Stimulated activated CD4-positive, alpha-beta T cell treated with anti-CD3 and anti-CD28 coated beads, Interleukin-15, amount 100 ng/mL, for 1 hour (primary cell): ENCODE results near the gene ZBED6.
"Not testable (repeated sequence)": the region's sequence is repeated elsewhere in the genome, so short reads cannot be mapped to it uniquely, and the experiment has no call there.

ENCODE experiments used
- DNase-seq, 2 donors: peaks; one replicate each; pipeline ENCODE4 v3.0.0-alpha.2; 2020; ENCODE audit warnings: low read depth in 1 of 2, low spot score in 1 of 2

Gene ZBED6, protein sequence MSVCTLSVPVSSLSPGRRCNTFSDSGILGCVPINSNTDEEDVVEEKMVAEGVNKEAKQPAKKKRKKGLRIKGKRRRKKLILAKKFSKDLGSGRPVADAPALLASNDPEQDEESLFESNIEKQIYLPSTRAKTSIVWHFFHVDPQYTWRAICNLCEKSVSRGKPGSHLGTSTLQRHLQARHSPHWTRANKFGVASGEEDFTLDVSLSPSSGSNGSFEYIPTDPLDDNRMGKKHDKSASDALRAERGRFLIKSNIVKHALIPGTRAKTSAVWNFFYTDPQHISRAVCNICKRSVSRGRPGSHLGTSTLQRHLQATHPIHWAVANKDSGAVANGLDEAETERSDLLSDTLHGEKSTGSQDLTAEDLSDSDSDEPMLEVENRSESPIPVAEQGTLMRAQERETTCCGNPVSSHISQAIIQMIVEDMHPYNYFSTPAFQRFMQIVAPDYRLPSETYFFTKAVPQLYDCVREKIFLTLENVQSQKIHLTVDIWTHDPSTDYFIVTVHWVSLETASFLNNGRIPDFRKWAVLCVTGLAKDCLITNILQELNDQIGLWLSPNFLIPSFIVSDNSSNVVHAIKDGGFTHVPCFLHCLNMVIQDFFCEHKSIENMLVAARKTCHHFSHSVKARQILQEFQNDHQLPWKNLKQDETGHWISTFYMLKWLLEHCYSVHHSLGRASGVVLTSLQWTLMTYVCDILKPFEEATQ (N-terminal part only)

DNA sequence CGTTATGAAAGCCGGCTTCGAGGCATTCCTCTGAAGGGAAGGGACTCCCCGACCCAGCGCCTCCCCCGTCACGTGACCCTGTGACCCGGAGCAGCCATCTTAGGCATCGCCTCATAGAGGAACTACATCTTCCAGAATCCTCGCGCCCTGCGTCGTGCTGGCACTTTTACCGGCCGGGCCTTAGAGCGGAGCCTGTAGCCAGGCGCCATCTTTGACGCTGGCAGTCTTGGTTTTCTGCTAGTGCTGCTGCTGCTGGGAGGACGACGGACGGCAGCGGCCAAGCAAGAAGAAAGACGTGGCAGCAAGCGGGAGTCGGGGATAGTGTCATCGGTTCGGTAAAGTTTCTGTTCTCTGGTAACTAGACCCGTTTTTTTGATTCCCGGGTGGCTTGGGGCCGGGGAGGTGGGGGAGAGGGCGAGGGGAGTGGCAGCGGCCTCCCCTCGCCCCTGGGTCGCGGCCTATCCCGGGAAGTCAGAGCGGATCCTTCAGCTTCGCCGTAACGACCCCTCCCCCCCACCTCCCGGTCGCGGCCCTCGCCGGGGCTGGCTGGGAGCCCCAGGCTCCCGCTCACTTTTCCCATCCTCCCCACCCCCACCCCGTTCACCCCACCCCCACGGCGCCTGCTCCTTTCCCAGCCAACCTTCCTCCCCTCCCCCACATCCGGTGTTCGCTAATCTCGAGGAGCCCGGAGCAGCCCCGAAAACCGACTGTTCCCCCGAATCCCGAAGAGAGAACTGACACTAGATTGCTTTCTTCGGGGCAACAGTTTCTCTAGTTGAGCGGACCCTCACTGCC lies at the start of gene ZBED6, which contains the start of gene ZC3H11A:
Gene ZBED6 (plus strand): TSS at position 183 of the 795 bp plus-strand sequence. CDS start 1,900 bp downstream, outside the sequence.
Gene ZC3H11A (plus strand): TSS at position 183 of the 795 bp plus-strand sequence. CDS start 21,448 bp downstream, outside the sequence.
- peak; percentile 91 to 94 for DNase-seq

DNA sequence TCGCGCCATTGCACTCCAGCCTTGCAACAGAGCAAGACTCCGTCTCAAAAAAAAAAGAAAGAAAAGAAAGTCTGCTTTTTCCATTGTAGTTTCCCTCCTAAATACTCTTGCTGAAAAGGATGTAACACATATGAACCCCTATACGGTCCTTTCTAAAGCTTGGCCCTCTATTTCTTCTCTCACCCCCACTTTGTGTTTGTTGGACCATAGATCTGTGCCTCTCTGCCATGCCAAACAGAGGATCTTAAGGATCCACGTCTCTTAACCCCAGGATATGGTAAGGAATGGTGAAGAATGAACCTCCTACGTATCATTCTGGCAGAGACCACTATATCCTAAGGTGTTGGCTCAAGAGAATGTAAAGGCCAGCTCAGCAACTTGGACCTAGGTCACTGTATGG lies 49.1 kb upstream of the ZBED6 start:
- DNase-seq = no peak

DNA sequence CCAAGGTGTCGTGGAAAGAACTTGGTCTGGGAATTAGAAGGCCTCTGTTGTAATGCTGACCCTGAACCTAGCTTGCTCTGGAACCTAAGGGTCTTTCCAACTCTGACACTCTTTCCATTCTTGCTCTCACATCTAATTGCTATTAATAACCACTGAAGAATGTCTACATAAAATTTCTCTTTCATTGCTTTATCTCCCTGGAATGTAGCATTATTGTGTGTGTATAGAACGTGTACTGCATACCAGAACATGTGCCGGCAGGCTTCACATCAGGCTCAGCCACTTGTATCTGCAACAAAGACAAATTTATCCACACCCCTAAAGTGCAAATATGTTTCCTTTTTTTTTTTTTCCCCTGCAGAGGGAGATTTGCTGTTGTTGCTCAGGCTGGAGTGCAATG lies 44.4 kb upstream of the ZBED6 start:
- DNase-seq = no peak

DNA sequence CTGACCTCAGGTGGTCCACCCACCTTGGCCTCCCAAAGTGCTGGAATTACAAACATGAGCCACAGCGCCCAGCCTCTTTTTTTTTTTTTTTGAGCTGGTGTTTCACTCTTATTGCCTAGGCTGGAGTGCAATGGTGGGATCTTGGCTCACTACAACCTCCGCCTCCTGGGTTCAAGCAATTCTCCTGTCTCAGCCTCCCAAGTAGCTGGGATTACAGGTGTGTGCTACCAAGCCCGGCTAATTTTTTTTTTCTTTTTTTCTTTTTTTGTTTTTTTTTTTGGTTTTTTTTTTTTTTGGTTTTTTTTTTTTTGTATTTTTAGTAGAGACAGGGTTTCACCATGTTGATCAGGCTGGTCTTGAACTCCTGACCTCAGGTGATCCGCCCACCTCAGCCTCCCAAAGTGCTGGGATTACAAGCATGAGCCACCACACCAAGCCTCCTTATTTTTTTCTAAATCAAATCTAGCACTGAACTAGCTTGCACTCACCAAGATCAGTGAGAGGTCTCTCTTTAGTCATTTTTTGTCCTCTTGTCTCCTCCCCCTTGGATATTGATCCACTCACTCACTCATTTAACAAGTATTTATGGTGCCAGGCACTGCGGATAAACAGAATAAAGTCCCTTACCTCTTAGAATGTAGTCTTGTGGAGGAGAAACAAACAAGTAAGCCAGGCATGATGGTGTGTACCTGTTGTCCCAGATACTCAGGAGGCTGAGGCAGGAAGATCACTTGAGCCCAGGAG lies 43.6 kb upstream of the ZBED6 start:
- not testable (repeated sequence) for DNase-seq

DNA sequence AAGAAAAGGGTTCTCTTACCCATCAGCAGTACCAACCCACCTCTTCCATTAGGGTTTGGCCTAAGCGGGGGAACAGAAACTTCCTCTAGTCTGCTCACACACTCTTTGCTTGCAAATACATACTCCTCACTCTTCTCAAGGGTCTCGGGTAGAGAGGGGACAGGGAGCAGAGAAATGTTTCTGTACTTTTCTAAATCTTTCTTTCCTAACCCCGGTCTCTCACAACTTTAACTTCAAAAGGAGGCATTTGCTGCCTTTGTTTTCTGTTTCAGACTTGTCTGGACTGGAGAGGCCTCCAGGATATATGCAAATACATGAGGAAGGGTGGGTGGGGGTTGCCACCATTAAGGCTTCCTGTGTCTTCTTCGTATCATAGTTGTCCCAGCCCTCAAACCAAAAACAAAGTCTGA lies 41.0 kb upstream of the ZBED6 start:
- no peak for DNase-seq

DNA sequence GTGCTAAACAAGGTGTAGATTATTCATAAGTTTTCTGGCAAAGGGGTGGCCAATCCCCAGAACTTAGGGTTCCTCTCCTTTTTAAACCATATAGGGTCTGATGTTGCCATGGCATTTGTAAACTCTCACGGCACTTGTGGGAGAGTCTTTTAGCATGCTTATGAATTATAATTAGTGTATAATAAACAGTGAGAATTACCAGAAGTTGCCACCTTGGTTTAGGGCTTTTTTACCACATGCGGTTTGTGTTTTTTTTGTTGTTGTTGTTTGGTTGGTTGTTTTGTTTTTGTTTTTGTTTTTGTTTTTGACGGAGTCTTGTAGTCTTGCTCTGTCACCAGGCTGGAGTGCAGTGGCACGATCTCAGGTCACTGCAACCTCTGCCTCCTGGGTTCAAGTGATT lies 39.4 kb upstream of the ZBED6 start:
- no peak for DNase-seq

DNA sequence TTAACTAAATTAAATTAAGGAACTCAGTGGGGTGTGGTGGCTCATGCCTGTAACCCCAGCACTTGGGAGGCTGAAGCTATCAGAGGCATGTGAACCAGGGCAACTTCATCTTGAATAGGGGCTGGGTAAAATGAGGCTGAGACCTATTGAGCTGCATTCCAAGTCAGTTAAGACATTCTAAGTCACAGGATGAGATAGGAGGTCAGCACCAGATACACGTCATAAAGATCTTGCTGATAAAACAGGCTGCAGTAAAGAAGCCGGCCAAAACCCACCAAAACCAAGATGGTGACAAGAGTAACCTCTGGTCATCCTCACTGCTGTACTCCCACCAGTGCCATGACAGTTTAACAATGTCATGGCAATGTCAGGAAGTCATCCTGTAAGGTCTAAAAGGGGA lies 36.7 kb upstream of the ZBED6 start:
- DNase-seq = not testable (repeated sequence)

DNA sequence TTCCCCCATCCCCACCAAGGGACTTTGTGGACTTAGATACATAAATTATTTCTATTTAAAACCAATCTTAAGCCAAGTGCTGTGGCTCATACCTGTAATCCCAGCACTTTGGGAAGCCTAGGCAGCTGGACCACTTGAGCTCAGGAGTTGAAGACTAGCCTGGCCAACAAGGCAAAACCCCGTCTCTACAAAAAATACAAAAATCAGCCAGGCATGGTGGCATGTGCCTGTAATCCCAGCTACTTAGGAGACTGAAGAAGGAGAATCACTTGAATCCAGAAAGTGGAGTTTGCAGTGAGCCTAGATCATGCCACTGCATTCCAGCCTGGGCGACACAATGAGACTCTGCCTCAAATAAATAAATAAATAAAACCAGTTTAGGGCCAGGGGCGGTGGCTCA lies 34.9 kb upstream of the ZBED6 start:
- DNase-seq = no peak

DNA sequence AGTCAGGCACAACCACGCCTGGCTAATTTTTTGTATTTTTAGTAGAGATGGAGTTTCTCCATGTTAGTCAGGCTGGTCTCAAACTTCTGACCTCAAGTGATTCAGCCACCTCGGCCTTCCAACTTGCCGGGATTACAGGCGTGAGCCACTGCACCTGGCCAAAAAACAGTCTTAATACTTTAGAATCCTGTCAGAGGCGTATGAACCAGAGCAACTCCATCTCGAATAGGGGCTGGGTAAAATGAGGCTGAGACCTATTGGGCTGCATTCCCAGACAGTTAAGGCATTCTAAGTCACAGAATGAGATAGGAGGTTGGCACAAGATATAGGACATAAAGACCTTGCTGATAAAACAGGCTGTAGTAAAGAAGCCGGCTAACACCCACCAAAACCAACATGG lies 33.5 kb upstream of the ZBED6 start:
- not testable (repeated sequence) for DNase-seq

DNA sequence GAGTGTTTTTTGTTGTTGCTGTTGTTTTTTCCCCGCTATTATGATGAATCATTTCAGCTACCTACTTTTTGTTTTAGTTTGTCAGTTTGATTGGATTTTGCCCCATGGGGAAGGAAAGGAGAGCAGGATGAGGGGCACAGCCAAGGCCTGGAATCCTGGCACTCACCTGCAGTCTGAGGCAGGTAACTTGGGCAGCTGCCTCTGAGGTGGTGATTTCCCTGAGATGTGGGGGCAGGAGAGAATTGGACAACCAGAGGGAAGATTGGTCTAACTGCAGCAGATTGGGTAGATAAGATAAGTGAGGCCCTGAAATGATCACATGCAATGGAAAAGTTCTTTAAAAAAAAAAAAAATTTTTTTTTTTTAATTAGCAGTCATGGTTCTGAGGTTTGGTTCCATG lies 31.9 kb upstream of the ZBED6 start:
- no peak for DNase-seq

DNA sequence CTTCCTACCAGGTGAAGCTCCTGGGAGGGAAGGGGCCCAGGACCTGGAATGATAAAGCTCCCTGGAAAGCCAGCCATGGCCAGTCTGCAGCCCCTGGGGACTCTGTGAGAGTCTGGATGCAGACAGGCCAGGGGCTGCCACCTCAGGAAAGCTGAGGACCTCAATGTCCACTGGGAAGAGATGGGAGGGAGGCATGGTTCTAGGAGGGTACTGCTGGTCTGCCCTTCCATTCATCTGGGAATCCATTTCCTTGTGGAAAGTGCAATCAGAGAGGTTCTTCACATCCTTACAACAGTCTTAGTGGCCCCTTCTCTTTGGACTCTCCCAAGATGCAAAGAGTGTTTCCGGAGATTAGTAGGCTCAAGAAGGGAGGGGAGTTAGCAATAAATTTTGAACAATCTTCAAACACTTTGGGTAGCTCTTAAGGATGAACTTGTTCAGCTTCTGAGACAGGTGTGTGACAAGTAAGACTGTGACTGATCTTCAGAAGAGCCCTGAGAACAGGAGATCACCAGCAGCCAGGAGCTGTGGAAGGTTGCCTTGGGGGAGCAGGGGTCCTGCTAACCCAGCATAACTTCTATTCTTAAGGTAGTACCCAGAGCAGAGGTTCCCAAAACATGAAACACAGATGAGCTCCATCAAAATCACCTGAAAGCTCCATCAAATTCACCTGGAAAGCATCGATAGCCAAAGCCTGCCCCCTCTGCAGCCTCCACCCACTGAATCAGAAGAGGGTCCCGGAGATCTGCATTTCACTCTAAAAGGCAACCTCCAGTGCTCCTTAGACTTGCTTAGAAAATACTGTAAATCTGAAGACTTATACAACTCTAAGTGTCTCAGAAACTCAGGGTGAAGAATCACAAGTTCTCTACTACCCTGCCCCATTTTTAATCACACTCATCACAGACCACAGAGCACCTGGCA lies 31.1 kb upstream of the ZBED6 start:
- DNase-seq = no peak

DNA sequence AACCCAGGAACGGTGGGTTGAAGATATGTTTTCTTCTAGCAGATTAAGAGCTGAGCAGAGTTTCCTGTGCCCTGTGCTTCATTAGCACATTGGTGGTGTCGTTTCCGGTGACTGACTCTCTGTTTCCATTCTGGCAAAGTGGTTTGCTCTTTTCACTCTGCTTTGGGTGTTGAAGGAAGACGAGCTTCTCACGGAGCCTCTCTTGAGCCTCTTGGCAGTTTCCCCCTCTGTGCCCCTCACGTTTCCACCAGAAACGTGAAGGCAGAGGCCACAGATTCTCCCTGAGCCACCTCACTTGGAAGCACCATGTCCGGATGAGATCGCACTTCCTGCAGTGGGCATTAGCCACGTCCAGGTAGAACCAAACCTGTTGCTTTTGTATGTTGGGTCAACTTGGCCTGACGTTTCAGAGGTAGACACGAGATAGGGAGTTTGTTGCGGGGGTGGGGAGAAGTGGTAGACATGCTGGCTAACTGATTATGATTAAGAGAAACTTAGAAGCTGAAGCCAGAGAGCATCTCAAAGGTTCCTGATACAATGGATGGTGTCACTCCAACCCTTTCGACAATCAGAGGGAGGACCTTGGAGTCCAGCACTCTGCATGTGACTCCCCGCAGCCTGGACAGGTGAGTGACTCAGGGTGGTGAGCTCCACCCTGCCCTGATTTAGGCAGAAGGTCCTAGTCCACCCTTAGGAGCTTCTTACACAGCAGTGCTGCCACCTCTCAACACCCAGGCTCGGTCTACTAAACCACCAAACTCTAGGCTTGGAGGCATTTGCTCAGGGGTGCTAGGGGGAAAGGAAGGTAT lies 30.2 kb upstream of the ZBED6 start, which contains the start of gene LAX1:
Gene LAX1 (plus strand): TSS at position 155 of the 809 bp plus-strand sequence. CDS start 383 bp downstream, at position 538.
- peak; percentile 31 to 54 for DNase-seq

DNA sequence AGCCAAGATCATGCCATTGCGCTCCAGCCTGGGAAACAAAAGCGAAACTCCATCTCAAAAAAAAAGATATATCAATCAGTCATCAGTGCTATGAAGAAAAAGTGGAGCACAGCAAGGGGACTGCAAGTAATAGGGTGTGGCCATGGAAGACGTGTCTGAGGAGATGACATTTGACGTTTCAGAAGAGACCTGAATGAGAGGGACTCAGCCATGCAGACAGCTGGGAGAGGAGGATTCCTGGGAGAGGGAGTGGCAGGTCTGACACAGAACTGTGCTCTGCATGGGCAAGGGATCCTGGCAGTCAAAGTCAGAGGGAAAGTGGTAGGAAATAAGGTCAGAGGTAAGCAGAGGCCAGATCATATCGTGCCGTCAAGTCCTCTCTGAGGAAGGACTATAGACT lies 27.2 kb upstream of the ZBED6 start:
- DNase-seq = no peak

DNA sequence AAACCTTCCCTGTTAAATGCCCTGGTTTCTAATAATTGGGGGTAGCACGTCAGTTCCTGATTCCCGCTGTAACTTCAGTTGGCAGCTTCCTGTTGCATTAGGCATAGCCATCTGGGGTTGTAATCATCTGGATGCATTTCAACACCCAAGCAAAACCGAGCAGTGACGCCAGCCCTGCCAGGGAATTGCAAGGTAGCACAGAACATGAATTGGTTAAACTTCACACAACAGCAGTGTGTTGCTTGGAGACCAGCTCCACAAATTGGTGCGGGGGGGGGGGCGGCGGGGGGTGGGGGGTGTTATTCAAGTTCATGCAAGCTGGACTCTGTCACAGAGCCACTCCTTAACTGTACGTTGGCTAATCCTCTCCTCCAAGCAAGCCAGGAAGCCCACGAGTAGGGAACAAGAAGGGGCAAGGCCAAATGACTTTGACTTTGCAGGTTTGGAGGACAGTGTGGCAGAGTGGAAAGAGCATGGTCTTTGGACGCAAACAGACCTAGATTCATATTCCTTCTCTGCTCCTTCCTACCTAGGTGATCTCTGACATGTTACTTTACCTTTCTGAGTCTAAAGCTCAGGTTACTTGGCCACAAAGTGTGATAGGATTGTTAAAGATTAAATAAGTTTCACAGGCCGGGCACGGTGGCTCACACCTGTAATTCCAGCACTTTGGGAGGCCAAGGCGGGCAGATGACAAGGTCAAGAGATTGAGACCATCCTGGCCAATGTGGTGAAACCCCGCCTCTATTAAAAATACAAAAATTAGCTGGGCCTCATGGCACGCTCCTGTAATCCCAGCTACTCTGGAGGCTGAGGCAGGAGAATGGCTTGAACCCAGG lies 25.7 kb upstream of the ZBED6 start:
- DNase-seq = no peak

DNA sequence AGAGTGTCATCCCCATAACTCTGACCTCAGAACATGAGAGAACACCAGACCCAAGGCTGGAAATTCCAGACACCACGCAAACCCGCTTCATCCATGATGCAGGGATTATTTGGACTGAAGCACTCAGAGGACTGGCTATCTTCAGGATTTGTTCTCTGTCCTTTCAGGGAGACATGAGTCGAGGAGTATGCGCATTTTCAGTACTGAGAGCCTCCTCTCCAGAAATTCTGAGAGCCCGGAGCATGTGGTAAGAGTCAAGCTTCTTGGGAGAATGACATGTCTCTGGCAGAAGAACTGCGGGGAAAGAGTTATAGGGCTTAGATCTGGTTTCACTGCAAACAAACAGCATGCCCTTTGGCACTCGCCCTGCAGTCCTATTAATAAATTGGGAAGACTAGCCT lies 23.5 kb upstream of the ZBED6 start:
- DNase-seq = no peak

DNA sequence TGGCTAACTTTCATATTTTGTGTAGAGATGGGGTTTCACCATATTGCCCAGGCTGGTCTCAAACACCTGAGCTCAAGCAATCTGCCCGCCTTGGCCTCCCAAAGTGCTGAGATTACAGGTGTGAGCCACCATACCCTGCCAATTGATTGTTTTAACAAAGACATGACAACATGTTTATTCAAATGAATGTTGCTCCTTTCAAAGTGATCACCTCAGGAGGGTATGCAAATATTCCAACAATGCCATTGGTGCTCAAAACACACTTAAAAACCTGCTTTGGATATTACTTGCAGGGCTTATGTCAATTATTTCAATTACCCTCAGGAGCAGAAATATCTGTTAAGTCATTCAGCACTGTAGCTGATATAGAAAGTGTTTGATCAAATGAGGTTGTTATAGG lies 22.6 kb upstream of the ZBED6 start:
- DNase-seq = no peak

DNA sequence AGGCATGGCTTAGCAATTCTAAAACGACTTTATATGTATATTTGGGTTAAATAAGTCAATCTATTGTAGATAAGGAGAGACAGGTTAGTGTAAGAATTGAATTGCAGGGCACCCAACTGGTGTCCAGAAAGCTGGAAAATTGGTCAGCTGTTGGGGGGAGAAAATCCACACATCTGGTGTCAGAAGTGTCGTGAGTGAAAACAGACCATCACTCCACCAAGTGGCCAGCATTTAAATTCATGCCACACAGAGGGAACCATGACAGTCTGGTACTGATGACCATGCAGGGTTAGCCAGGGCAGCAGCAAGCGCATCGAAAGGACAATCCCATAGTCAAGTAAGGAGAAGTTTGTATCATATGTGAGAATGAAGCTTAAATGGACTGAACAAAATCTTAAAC lies 18.8 kb upstream of the ZBED6 start:
- no peak for DNase-seq

DNA sequence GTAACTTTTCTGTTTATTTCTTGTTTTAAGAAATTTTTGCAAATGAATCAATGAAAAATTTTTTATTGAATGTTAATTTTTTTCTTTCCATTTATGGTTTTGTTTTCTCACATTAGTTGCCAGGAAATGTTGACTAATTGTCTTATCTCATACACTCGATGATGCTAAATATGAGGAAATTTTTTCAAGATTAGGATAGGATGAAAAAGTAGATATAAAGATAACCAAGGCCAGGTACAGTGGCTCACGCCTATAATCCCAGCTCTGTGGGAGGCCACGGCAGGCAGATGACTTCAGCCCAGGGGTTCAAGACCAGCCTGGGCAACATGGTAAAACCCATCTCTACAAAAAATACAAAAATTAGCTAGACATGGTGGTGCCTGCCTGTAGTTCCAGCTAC lies 17.8 kb upstream of the ZBED6 start:
- DNase-seq = no peak
